CD4-positive, alpha-beta T cell treated with Interleukin-21 for 1 hour (primary cell): ENCODE results near the gene RGPD3.
"Not testable (repeated sequence)": the region's sequence is repeated elsewhere in the genome, so short reads cannot be mapped to it uniquely, and the experiment has no call there.

Source experiments
- DNase-seq: peaks from one replicate; pipeline ENCODE4 v3.0.0-alpha.2; 2020

RGPD3 gene

GRCh38 chr2:106468107-106468506 lies at the start of gene RGPD3:
Gene RGPD3, minus strand, starts transcription at chr2:106468413. Its CDS starts 125 bp downstream, at chr2:106468288.
- DNase-seq: not testable (repeated sequence)

- DNase-seq: no peak
These were observed 49.1 kb upstream of the RGPD3 start for GRCh38 chr2:106517329-106517728.

DNA sequence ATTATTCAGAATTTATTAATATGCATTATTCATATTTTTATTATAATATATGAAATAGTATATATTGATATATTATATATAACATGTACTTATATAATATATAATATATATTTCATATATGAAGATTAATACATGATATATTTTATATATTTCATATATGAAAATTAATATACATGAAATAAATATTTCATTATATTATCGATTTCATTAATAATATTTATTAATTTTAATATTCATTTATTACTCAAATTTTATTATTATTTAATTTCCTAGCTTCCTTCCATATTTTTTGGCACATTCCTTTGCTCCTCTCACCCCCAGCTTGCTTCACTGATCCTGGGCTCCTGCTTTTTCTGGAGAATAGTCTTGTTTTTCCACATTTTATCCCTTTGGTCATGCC lies 48.7 kb upstream of the RGPD3 start:
- no peak for DNase-seq

DNA sequence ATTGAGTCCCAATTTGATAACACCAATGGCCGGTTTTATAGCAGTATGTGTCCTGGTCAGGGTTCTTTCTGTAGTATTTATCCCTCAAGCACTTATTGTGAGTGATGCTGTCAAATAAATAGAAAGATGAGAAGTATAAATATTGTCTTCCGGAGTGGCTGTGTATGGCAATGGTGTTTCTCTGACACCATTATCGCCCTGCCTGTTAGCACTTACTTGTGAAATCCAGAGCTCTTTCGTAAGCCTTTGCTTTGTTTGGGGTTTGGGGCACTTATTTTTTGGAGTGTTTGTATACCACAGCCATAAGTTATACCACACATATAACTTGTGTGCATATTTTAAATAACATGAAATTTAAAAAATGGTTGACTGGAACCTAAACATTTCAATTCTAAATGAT lies 48.2 kb upstream of the RGPD3 start:
- no peak for DNase-seq

GRCh38 chr2:106514827-106515226 lies 46.6 kb upstream of the RGPD3 start:
- DNase-seq: not testable (repeated sequence)

DNA sequence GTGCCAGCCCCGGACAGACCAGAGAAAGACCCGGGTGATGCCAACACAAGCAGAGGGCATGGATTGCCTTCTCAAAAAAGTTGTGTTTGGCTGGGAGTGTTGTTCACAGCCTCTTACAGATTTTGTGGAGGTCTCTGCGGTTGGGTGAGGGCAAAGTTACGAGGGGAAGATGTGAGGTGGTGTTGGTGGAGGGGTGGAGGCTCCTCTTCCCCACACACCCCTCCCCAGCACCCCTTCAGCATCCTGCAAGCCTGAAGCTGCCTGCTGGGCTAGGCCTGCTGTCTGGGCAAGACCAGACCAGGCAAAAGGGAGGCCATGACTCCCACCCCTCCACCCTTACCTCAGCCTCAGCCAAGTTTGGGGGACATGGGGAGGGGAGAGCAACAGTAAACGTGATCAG lies 45.2 kb upstream of the RGPD3 start:
- DNase-seq: not testable (repeated sequence)

DNA sequence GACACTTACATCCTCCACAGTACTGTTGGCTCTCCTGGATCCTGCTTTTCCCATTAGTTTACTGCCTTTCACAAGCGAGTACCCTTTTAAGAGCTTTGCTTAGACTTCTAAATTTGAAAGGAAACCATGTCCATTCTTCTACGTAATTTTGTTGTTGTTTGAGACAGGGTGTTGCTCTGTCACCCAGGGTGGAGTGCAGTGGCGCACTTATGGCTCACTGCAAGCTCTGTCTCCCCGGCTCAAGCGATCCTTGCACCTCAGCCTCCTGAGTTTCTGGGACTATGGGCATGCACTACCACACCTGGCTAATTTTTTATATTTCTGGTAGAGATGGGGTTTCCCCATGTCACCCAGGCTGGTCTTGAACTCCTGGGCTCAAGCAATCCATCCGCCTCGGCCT lies 43.7 kb upstream of the RGPD3 start:
- not testable (repeated sequence) for DNase-seq

DNA sequence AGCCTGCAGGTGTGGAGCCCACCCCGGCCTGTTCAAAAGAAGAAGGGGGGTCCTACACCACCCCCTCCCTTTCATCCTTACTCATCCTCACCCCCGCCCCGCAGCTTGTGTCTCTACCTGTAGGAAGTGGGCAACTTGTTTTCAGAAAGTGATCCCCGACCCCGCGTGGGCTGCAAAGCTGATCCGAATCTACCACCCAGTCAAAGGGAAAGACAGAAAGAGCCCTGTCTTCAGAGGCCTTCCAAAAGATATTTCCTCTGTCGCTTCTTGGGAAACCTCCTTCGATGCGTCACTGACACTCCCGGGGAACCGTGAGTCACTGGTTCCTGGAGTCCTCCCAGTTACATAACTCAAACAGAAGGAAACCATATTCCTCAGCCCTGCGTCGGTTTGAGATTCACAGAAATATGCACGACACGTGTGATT lies 43.3 kb upstream of the RGPD3 start:
- DNase-seq: peak; percentile 15

DNA sequence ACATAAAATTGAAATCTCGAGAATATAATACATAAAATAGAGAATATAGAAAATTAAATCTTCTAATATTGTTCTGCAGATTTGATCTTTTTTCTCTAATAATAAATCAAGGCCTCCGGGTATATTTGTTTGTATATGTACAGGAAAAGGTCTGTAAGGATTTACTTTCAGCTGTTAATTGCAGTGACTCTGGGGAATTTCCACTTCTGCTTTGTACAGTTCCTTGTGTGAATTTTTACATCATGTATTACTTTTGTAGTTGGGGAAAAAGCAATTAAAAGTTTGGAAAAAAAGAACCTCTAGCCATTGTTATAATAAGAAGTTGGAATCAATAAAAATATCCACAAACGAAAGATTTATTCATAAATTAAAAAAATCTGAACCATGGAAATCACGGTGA lies 42.6 kb upstream of the RGPD3 start:
- not testable (repeated sequence) for DNase-seq

DNA sequence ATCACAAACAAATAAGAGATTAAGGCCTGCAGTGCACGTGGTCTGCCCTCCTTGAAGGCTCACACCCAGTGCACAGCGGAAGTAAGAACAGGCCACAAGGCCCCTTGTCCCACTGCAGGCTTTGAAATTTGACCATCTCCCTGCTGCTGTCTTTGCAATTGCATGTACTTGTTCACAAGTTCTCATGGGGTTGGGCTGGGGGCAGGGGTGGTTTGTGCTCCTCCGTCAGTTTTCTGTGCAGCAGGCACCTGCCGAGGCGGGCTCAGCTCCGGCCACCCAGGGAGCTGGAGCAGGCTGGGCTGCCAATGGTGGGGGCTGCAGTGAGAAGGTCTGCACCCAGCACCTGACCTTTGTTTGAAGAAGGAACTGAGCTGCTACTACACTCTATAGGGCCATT lies 41.2 kb upstream of the RGPD3 start:
- DNase-seq: not testable (repeated sequence)

DNA sequence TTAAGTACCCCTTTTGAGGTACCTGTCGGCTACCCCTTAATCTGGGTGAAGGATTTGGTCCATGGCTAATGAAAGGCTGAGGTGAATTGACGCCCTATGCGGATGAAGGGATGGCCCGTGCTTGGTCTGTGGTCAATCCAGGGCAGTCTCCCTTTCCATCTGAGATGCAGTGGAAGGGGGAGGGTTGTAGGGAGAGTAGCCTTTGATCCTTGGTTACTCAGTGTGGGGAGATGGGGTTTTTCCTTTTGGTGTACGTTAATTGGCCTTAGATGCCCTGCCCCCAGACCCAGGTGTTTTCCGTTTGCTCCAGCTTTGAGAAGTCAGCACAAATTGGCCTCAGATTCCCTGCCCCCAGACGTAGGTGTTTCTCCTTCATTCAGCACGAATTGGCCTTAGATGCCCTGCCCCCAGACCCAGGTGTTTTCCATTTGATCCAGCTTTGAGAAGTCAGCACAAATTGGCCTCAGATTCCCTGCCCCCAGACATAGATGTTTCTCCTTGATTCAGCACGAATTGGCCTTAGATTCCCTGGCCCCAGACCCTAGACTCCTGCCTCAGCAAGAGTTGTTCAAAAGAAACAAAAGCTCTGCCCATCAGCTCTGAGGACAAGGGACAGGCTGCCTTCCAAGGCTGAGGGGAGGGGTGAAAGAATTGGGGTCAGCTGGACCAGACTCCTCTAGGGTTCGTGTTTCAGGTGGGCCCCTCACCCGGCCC lies 40.6 kb upstream of the RGPD3 start:
- DNase-seq: not testable (repeated sequence)

DNA sequence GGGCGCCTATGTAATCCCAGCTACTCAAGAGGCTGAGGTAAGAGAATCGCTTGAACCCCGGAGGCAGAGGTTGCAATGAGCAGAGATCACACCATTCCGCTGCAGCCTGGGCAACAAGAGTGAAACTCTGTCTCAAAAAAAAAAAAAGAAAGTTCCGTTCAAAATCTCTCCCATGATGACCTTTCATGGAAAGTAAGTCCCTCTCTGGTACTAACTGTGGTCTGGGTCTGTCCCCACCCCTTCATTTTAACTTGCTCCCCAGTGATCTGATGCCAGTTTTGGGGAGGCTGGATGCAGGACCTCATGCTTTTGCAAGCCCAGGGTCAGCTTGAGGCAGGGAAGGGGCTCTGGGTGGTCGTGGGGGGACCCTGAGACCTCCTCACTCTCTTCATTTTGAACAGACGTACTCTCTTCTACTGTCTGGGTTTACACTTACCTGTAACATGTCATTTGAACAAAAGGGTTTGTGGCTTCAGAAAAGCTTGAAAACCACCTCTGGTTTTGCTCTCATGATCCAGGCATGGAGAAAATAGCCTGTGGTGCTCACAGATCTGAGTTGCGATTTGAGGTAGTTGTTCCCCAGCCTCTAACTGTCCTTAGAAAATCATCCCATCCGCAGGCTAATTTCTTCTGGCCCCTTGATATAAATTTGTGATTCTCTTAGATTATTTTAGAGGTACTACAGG lies 37.9 kb upstream of the RGPD3 start:
- DNase-seq: not testable (repeated sequence)

DNA sequence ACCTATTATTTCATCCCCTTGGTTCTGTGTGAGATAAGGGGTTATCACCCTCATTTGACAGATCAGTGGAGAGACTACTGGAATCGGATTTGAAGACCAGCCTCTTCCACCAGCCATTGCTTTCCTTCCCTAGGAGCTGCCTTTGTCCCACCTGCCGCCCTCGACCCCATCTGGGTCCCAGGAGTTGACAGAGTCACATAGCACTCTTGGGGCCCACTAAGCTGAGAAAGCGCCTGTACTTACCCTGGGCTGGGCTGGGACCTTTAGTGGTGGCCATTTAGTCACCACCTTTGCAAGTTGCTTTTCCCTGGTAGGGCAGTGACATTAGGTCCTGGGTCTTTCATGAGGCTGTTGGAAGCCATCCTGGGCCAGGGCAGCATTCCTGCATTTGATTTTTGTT lies 36.6 kb upstream of the RGPD3 start:
- not testable (repeated sequence) for DNase-seq

GRCh38 chr2:106504192-106504591 lies 36.0 kb upstream of the RGPD3 start:
- not testable (repeated sequence) for DNase-seq

DNA sequence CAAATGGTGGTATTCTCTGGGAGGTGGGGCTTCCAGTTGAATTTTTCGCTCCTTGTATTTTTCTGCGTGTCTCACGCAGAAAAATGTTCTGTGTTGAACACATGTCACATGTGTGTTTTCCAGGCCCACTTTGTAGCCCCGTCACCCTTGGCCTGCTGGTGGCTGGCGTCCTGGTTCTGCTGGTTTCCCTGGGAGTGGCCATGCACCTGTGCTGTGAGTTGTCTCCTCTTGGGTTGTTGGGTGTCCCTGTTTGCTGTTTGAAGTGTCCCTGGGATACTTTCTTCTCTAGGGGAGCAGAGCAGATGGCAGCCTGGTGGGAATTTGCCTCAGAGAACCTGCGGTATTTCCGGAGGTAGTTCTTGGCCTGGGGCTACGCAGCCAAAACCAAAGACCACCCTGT lies 34.1 kb upstream of the RGPD3 start:
- DNase-seq: not testable (repeated sequence)

DNA sequence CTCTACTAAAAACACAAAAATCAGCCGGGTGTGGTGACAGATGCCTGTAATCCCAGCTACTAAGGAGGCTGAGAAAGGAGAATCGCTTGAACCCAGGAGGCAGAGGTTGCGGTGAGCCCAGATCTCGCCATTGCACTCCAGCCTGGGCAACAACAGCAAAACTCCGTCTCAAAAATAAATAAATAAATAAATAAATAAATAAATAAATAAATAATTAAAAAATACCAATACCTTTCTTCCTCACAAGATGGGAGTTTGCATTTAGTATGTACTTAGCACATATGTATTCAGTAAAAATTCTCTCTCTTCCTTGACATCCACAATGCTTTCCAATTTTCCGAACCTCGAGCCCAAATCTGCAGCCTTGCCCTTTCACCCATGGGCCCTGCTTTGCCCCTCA lies 32.1 kb upstream of the RGPD3 start:
- DNase-seq: not testable (repeated sequence)

DNA sequence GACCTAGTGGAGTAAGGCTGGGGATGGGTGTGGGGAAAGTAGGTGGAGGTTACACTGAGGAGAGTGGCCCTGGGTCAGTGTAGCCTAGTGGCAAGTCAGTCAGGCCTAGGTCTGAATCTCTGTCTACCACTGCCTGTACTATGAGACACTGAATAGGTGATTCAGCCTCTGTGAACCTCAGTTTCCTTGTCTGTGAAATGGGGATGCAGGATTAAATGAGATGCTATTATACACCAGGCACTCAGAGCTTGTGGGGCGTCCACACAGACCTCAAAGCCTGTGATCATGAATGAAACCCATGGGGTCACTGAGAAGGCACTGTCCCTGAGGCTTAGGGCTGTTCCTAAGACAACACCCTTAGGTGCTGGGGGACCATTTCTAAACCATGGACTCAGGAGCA lies 30.3 kb upstream of the RGPD3 start:
- DNase-seq: not testable (repeated sequence)

- DNase-seq: not testable (repeated sequence)
These were observed 24.7 kb upstream of the RGPD3 start for GRCh38 chr2:106492913-106493312.

DNA sequence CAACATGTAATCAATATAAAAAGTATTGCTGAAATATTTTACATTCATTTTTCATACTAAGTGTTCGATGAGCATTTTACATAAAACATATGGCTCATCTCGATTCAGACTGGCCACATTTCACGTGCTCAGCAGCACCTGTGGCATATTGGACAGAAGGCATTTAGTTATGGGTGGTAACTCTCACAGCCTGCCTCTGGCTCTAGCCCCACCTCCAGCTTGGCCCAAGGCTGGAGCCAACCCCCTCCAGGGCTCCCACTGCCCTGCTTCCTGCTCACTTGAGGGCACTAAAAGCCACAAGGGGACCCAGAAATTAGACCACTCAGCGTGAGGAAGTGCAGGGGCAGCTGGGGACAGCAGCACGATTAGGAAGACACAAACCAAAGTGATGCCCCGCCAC lies 24.2 kb upstream of the RGPD3 start:
- not testable (repeated sequence) for DNase-seq

DNA sequence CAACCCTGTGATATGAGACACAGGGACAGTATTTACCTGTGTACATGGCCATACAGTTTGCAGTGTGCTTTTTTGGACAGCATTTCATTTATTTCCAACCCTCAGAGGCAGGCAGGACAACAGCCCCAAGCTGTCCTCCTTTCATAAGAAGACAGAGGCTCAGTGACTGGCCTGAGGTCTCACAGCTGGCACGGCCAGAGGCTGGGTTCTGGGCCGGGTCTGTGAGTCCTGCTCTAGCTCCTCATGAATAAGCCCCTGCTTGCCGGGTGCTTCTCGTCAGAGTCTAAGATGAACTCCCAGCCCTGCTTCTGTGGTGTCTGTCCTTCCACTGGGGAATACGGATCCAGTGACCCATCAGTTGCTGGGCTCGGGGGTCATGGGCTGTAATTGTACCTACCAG lies 21.5 kb upstream of the RGPD3 start:
- DNase-seq: not testable (repeated sequence)

DNA sequence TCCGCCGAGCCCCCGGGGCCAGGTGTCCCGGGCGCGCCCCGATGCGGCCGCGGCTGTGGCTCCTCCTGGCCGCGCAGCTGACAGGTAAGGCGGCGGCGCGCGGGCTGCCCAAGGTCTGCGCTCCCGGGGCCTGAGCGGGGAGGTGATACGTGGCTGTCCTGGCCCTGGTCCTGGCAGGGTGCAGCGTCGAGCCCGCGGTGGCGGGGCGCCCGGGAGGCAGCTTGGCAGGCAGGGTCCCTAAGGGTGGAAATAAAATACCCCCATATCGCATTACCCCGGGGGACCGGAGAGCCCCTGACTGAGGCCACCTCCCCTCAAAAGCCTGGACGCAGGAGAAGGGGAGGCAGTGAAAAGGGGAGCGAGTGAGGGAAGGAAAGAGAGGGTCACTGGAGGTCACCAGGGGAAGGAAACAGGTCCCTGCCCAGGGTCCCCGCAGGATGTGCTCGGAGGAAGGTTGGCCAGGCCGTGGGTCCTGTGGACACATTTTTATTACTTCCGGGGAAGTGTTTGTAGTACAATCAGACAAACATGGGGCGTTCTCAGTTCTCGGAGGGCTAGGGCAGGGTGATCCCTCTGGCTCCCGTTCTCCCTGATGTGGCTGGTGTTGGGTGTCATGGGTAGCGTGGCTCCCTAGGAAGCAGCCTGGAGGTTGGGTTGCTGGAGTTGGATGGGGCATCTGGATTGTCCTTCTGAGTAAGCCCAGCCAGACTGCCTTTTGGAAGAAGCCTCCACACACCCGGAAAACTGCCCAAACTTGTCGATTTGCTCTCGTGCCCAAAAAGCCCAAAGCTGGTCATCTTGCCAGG lies 19.4 kb upstream of the RGPD3 start:
- not testable (repeated sequence) for DNase-seq

DNA sequence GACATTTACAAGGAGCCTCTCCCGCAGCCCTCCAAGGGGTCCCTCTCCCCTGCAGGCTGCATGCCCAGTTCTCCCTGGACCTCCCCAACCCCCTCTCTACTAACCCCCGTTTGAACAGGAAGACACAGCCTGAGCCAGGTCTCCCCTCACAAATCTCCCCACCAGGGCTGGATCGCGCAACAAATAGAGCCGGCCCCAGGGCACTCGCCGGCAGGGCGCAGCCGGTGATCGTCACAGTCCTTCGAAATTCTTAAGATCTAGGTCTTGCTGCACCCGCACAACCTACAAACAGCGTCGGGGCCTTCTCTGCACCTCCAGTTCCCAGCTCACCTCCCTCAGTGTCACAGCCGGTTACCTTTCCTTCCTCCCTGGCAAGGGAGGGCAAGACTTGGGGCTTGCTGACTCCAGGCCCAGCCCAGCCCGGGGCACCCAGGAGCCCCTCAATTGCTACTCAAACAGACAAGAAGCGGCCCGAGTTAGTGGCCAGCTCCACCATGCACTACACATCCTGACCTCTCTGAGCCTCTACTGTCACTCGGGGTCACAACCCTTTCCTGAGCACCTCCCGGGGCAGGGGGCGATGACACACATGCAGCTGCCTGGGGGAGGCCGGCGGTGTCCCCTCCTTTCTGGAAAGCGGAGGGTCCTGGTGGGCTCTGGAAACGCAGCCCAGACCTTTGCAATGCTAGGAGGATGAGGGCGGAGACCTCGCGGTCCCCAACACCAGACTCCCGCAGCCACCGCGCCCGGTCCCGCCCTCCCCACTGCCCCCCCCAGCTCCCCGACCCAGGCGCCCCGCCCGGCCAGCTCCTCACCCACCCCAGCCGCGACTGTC lies 18.6 kb upstream of the RGPD3 start, which contains the start of gene CD8B2:
Gene CD8B2, plus strand, starts transcription at position 814 of the 835 bp plus-strand sequence. CDS start 63 bp downstream, outside the sequence.
- DNase-seq: peak; percentile 27
